DOHH2 (cell line): Measurements from ENCODE around the gene SPATA21.

Experiments
- EZH2phosphoT487 ChIP-seq: fragments of 200-600 bp; sonication (generic); IDR thresholded peaks from 2 replicates; pipeline ENCODE4 v1.6.1; 2017; ENCODE audit warnings: borderline replicate concordance, mild to moderate bottlenecking, antibody characterized with exemption, low read length, moderate library complexity, mixed read lengths
- TF ChIP-seq, protein P1 (sequence below): fragments of 200-600 bp; sonication (generic); IDR thresholded peaks from one replicate; pipeline ENCODE4 v1.5.1; 2014; ENCODE audit warnings: antibody characterized with exemption, mild to moderate bottlenecking, low read depth, low read length; ENCODE audit not compliant: poor library complexity, severe bottlenecking

GRCh38 chr1:16405441-16405840 lies 31.8 kb downstream of the SPATA21 start:
- TF ChIP-seq, protein P1, sequence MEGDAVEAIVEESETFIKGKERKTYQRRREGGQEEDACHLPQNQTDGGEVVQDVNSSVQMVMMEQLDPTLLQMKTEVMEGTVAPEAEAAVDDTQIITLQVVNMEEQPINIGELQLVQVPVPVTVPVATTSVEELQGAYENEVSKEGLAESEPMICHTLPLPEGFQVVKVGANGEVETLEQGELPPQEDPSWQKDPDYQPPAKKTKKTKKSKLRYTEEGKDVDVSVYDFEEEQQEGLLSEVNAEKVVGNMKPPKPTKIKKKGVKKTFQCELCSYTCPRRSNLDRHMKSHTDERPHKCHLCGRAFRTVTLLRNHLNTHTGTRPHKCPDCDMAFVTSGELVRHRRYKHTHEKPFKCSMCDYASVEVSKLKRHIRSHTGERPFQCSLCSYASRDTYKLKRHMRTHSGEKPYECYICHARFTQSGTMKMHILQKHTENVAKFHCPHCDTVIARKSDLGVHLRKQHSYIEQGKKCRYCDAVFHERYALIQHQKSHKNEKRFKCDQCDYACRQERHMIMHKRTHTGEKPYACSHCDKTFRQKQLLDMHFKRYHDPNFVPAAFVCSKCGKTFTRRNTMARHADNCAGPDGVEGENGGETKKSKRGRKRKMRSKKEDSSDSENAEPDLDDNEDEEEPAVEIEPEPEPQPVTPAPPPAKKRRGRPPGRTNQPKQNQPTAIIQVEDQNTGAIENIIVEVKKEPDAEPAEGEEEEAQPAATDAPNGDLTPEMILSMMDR, result no peak
- TF ChIP-seq EZH2phosphoT487, result no peak
